ENCODE measurements around the gene CLSTN2.

Gene CLSTN2

GRCh38 chr3:140100479-140100878 is 165.5 kb downstream of the CLSTN2 start:
- DNase-seq = no peak

GRCh38 chr3:140103166-140103565 is 168.2 kb downstream of the CLSTN2 start:
- DNase-seq = no peak

- DNase-seq = no peak
Measured at GRCh38 chr3:140103986-140104645, 169.1 kb downstream of the CLSTN2 start.

GRCh38 chr3:140113996-140114788 is 179.2 kb downstream of the CLSTN2 start:
- DNase-seq = no peak

GRCh38 chr3:140114789-140115080 is 179.8 kb downstream of the CLSTN2 start:
- DNase-seq = no peak

- DNase-seq = no peak
Measured at GRCh38 chr3:140117096-140117526, 182.1 kb downstream of the CLSTN2 start.

- no peak for DNase-seq
Measured at GRCh38 chr3:140122183-140122582, 187.2 kb downstream of the CLSTN2 start.

- no peak for DNase-seq
Measured at GRCh38 chr3:140128217-140128616, 193.2 kb downstream of the CLSTN2 start.

- no peak for DNase-seq
Measured at GRCh38 chr3:140128631-140129030, 193.6 kb downstream of the CLSTN2 start.

GRCh38 chr3:140129768-140130284 is 194.8 kb downstream of the CLSTN2 start:
- no peak for DNase-seq

- DNase-seq = no peak
Measured at GRCh38 chr3:140131895-140132294, 196.9 kb downstream of the CLSTN2 start.

GRCh38 chr3:140134231-140134965 is 199.4 kb downstream of the CLSTN2 start:
- no peak for DNase-seq

GRCh38 chr3:140135461-140135860 is 200.5 kb downstream of the CLSTN2 start:
- DNase-seq = no peak

GRCh38 chr3:140143367-140144069 is 208.5 kb downstream of the CLSTN2 start:
- DNase-seq = no peak

- no peak for DNase-seq
Measured at GRCh38 chr3:140145528-140145927, 210.5 kb downstream of the CLSTN2 start.

- DNase-seq = no peak
Measured at GRCh38 chr3:140146668-140147067, 211.7 kb downstream of the CLSTN2 start.

GRCh38 chr3:140147965-140148490 is 213.0 kb downstream of the CLSTN2 start:
- no peak for DNase-seq

GRCh38 chr3:140148824-140149390 is 213.9 kb downstream of the CLSTN2 start:
- no peak for DNase-seq

- DNase-seq = no peak
Measured at GRCh38 chr3:140151321-140151720, 216.3 kb downstream of the CLSTN2 start.

GRCh38 chr3:140152851-140153639 is 218.1 kb downstream of the CLSTN2 start:
- DNase-seq = no peak

- DNase-seq = no peak
Measured at GRCh38 chr3:140153736-140154135, 218.8 kb downstream of the CLSTN2 start.

- DNase-seq = no peak
Measured at GRCh38 chr3:140157161-140157560, 222.2 kb downstream of the CLSTN2 start.
